ENCODE results near the gene KMT2E. TPM values are rescaled to one million over a fixed set of nuclear protein-coding genes. Genes with fewer than 3 reads are reported as not detected.
A peak's percentile ranks its signal among the peaks of the same experiment; 100 is the strongest.

The KMT2E gene, protein sequence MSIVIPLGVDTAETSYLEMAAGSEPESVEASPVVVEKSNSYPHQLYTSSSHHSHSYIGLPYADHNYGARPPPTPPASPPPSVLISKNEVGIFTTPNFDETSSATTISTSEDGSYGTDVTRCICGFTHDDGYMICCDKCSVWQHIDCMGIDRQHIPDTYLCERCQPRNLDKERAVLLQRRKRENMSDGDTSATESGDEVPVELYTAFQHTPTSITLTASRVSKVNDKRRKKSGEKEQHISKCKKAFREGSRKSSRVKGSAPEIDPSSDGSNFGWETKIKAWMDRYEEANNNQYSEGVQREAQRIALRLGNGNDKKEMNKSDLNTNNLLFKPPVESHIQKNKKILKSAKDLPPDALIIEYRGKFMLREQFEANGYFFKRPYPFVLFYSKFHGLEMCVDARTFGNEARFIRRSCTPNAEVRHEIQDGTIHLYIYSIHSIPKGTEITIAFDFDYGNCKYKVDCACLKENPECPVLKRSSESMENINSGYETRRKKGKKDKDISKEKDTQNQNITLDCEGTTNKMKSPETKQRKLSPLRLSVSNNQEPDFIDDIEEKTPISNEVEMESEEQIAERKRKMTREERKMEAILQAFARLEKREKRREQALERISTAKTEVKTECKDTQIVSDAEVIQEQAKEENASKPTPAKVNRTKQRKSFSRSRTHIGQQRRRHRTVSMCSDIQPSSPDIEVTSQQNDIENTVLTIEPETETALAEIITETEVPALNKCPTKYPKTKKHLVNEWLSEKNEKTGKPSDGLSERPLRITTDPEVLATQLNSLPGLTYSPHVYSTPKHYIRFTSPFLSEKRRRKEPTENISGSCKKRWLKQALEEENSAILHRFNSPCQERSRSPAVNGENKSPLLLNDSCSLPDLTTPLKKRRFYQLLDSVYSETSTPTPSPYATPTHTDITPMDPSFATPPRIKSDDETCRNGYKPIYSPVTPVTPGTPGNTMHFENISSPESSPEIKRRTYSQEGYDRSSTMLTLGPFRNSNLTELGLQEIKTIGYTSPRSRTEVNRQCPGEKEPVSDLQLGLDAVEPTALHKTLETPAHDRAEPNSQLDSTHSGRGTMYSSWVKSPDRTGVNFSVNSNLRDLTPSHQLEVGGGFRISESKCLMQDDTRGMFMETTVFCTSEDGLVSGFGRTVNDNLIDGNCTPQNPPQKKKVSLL (N-terminal part only)
- 321 and 328 TPM in 2 replicates for total RNA-seq
- total RNA-seq (2013), result 138 TPM
- polyA plus RNA-seq, result 32.4 and 43.5 TPM in 2 replicates
- polyA minus RNA-seq, result 186 and 235 TPM in 2 replicates

DNA sequence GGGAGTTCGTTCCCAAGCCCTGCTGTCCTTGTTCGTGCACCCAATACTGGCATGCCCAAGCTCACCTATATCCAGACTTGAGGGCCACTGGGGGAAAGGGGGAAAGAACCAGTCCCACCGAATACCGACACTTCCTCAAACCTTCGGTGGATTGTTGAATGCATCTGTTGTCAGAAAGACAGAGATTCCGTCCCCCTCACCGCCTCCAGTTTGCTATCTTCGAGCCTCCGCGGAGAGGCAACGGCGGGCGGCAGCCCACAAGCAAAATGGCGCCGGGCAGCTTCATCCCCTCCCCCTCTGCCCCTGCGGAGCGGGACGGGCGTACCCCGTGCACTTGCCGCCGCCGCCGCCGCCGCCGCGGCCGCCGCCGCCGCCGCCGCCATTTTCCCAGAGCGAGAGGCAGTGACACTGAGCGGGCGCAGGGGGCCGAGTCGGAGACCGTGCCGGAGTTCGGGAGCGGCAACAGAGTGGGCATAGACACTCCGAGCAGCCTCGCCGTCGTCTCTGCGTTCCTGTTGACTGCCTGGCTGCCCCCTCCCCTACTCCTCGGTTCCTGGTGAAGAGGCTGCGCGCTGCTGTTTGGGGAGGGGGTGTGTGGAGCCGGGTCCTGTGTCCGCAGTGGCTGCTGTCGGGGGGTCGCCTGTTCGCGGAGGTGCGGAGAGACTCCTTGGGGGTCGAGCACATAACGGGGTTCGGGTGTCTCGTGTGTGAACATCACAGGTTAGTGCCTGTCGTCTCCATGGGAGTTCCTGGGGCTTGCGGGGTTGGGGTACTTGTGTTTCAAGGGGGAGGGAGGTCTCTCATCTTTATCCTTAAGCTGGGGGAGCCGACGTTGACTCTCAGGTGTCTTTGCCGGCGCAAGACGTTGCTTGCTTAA lies at the start of gene KMT2E:
TSS of gene KMT2E (plus strand) at position 390 of the 877 bp plus-strand sequence. CDS start 26,748 bp downstream, outside the sequence.
- peaks cover 54% of the 10 kb centered on the region for H3K4me1 Mint-ChIP-seq

More for the DNA sequence above, at the start of gene KMT2E:
- Mint-ChIP-seq H3K9me3 (ENCODE audit: insufficient read depth) (no peaks in the 10 kb centered on the region), H3K27ac (peak within 1 kb of the TSS; percentile 100), H3K4me3 (peak within 1 kb of the TSS; percentile 99), H3K27me3 (no peaks in the 10 kb centered on the region)
- Histone ChIP-seq H3K4me2 (replicated peaks; ENCODE audit: low read depth, low read length, poor library complexity, severe bottlenecking) (peak within 1 kb of the TSS; percentile 82), H3K27ac (ENCODE audit: low read length in 2 of 2) (peak within 1 kb of the TSS; percentile 100), H3K27me3 (replicated peaks in 1 of 4; ENCODE audit: control extremely low read depth in 1 of 4, control insufficient read depth in 3 of 4, insufficient read depth in 4 of 4, low read length in 3 of 4) (no peaks in the 10 kb centered on the region), H3K4me1 (ENCODE audit: control insufficient read depth in 2 of 2, insufficient read depth in 2 of 2, low read length in 2 of 2) (peaks cover 25 to 48% of the 10 kb centered on the region in 2 donors), H3K36me3 (replicated peaks in 1 of 2; ENCODE audit: control extremely low read depth in 1 of 2, control insufficient read depth in 1 of 2, extremely low read depth in 1 of 2, insufficient read depth in 2 of 2, low read length in 1 of 2) (peaks cover 0 to 8% of the 10 kb centered on the region in 2 experiments), H3K9me3 (ENCODE audit: control extremely low read depth in 1 of 3, control insufficient read depth in 2 of 3, insufficient read depth in 1 of 3, low read length in 2 of 3) (no peaks in the 10 kb centered on the region), H3K9ac (ENCODE audit: low read length) (peak within 1 kb of the TSS; percentile 100), H3K79me2 (ENCODE audit: control insufficient read depth, insufficient read depth, low read length) (peaks cover 93% of the 10 kb centered on the region), H4K20me1 (ENCODE audit: control insufficient read depth, insufficient read depth, low read length, poor library complexity, severe bottlenecking) (peaks cover 6% of the 10 kb centered on the region), H2AFZ (ENCODE audit: insufficient read depth, low read depth, low read length, poor library complexity, severe bottlenecking) (peak within 1 kb of the TSS; percentile 71), H3K4me3 (ENCODE audit: control extremely low read depth in 1 of 5, extremely low read depth in 1 of 5, insufficient read depth in 1 of 5, low read depth in 2 of 5, low read length in 4 of 5) (peak within 1 kb of the TSS; percentile 95 to 100 (median 99))
- intact Hi-C loops (cut with micrococcal nuclease), result loop anchor here (1.0 to 10.0 kb wide), 5 partner anchors 70 to 1733 kb away; partner anchors contain the start of genes RINT1 and SYPL1
- WGBS (ENCODE audit: insufficient coverage), result under 1% methylated on average over 65 of the region's 69 CpGs
- CTCF ChIA-PET, result interaction anchor here (0.6 to 16.1 kb wide), 10 partner anchors 9 to 91 kb away, joined by 3 to 282 read pairs (median 4); no protein-coding TSS in a partner anchor
- peak; percentile 96 for DNase-seq
- POLR2A ChIA-PET, result interaction anchor here (0.5 to 8.5 kb wide), 12 partner anchors 14 to 1098 kb away, joined by 3 to 101 read pairs (median 4); partner anchors contain the start of genes RINT1 and SYPL1
- ATAC-seq (ENCODE audit: low read depth), result peak; percentile 37
- TF ChIP-seq, protein P1, sequence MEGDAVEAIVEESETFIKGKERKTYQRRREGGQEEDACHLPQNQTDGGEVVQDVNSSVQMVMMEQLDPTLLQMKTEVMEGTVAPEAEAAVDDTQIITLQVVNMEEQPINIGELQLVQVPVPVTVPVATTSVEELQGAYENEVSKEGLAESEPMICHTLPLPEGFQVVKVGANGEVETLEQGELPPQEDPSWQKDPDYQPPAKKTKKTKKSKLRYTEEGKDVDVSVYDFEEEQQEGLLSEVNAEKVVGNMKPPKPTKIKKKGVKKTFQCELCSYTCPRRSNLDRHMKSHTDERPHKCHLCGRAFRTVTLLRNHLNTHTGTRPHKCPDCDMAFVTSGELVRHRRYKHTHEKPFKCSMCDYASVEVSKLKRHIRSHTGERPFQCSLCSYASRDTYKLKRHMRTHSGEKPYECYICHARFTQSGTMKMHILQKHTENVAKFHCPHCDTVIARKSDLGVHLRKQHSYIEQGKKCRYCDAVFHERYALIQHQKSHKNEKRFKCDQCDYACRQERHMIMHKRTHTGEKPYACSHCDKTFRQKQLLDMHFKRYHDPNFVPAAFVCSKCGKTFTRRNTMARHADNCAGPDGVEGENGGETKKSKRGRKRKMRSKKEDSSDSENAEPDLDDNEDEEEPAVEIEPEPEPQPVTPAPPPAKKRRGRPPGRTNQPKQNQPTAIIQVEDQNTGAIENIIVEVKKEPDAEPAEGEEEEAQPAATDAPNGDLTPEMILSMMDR (IDR thresholded peaks at IDR 0.05), result peak; percentile 34
- no peak for TF ChIP-seq EZH2 (IDR thresholded peaks at IDR 0.05; ENCODE audit: borderline replicate concordance, insufficient read depth, low read depth, low read length, poor library complexity, severe bottlenecking)
